Tibial nerve (tissue), 4 donors: ENCODE data around the gene ADGRB3.

Experiments used
- EP300 ChIP-seq, 2 donors: sonication (generic); formaldehyde crosslinking; IDR thresholded peaks; one replicate each; pipeline ENCODE4 v1.6.1; 2017; ENCODE audit warnings: antibody characterized with exemption in 2 of 2, mild to moderate bottlenecking in 1 of 2
- TF ChIP-seq, protein P1 (sequence below), 5 experiments: fragments of 200-600 bp in 3 of 5; fragments of 450-650 bp in 2 of 5; sonication (generic) in 3 of 5; IDR thresholded peaks; one replicate each; pipeline ENCODE4 v1.5.1; 2016 to 2019; ENCODE audit warnings: antibody characterized with exemption in 5 of 5, mild to moderate bottlenecking in 3 of 5, moderate library complexity in 2 of 5

DNA sequence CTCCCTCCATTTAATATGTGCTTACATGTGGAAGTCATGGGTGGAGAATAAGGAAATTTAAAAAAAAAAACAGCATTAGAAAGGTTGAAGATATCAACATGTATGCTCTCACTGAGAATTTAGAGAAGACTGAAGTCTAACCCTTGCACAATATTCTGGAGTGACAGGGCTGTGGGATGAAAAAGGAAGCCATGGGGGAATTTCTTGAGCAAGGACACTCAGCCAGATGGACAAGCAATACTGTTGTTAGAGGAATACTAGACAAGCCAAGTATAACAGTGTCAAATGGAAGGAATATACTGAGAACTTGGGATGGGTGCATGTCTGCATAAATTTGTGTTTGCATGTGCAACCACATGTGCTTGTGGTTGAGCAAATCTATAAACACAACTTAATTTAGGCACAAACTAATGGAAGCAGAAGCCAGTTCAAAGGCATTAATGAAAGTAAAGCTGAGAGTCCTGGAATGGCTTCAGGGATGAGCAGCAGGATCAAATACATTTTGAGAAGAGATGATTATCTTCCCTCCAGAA is 119.7 kb downstream of the ADGRB3 start:
- TF ChIP-seq, protein P1, sequence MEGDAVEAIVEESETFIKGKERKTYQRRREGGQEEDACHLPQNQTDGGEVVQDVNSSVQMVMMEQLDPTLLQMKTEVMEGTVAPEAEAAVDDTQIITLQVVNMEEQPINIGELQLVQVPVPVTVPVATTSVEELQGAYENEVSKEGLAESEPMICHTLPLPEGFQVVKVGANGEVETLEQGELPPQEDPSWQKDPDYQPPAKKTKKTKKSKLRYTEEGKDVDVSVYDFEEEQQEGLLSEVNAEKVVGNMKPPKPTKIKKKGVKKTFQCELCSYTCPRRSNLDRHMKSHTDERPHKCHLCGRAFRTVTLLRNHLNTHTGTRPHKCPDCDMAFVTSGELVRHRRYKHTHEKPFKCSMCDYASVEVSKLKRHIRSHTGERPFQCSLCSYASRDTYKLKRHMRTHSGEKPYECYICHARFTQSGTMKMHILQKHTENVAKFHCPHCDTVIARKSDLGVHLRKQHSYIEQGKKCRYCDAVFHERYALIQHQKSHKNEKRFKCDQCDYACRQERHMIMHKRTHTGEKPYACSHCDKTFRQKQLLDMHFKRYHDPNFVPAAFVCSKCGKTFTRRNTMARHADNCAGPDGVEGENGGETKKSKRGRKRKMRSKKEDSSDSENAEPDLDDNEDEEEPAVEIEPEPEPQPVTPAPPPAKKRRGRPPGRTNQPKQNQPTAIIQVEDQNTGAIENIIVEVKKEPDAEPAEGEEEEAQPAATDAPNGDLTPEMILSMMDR (IDR thresholded peaks at IDR 0.05), result no peak
- no peak for TF ChIP-seq EP300 (IDR thresholded peaks at IDR 0.05)
